ENCODE data around the gene DPP6. TPM values are rescaled to one million over a fixed set of nuclear protein-coding genes. Genes with fewer than 3 reads are reported as not detected.
"Not testable (repeated sequence)": the region's sequence is repeated elsewhere in the genome, so short reads cannot be mapped to it uniquely, and the experiment has no call there.

DPP6 gene
- total RNA-seq, 2 experiments from 2014 or later = not detected

GRCh38 chr7:154150656-154151055 lies 98.5 kb downstream of the DPP6 start:
- H3K4me1 ChIP-seq (ENCODE audit: insufficient read depth, low read length); H3K27me3 ChIP-seq (ENCODE audit: control insufficient read depth in 1 of 2, insufficient read depth in 2 of 2, low read length in 2 of 2); H3K27ac Mint-ChIP-seq; CTCF ChIA-PET; POLR2A ChIA-PET; H3K4me1 Mint-ChIP-seq (ENCODE audit: low read depth); H3K4me3 Mint-ChIP-seq; H3K36me3 Mint-ChIP-seq (ENCODE audit: low read depth); H3K36me3 ChIP-seq (ENCODE audit: insufficient read depth, low read length); H3K27ac ChIP-seq (ENCODE audit: low read depth in 1 of 2, low read length in 2 of 2); intact Hi-C loops (cut with DNase I, micrococcal nuclease); DNase-seq; H3K9me3 ChIP-seq (ENCODE audit: control insufficient read depth in 1 of 2, insufficient read depth in 1 of 2, low read length in 2 of 2); ATAC-seq (ENCODE audit: poor library complexity); H3K4me3 ChIP-seq (ENCODE audit: low read length); H3K27me3 Mint-ChIP-seq; H3K9me3 Mint-ChIP-seq: not testable (repeated sequence)

GRCh38 chr7:154151306-154151705 lies 99.1 kb downstream of the DPP6 start:
- H3K4me3 ChIP-seq (ENCODE audit: low read length); H3K4me1 ChIP-seq (ENCODE audit: insufficient read depth, low read length); H3K27me3 Mint-ChIP-seq; ATAC-seq (ENCODE audit: poor library complexity); H3K4me3 Mint-ChIP-seq; H3K36me3 Mint-ChIP-seq (ENCODE audit: low read depth); H3K36me3 ChIP-seq (ENCODE audit: insufficient read depth, low read length); H3K27ac ChIP-seq (ENCODE audit: low read depth in 1 of 2, low read length in 2 of 2); POLR2A ChIA-PET; DNase-seq; H3K27ac Mint-ChIP-seq; H3K27me3 ChIP-seq (ENCODE audit: control insufficient read depth in 1 of 2, insufficient read depth in 2 of 2, low read length in 2 of 2); intact Hi-C loops (cut with DNase I, micrococcal nuclease); H3K4me1 Mint-ChIP-seq (ENCODE audit: low read depth); CTCF ChIA-PET; H3K9me3 Mint-ChIP-seq: not testable (repeated sequence)
- peaks cover 0 to 11% of the 10 kb centered on the region in 2 experiments for H3K9me3 ChIP-seq (ENCODE audit: control insufficient read depth in 1 of 2, insufficient read depth in 1 of 2, low read length in 2 of 2)

GRCh38 chr7:154155928-154156327 lies 103.7 kb downstream of the DPP6 start:
- POLR2A ChIA-PET; H3K27me3 ChIP-seq (ENCODE audit: control insufficient read depth in 1 of 2, insufficient read depth in 2 of 2, low read length in 2 of 2); H3K27me3 Mint-ChIP-seq; H3K4me3 ChIP-seq (ENCODE audit: low read length); H3K36me3 Mint-ChIP-seq (ENCODE audit: low read depth); intact Hi-C loops (cut with DNase I, micrococcal nuclease); H3K27ac Mint-ChIP-seq; DNase-seq; H3K4me3 Mint-ChIP-seq; H3K36me3 ChIP-seq (ENCODE audit: insufficient read depth, low read length); H3K27ac ChIP-seq (ENCODE audit: low read depth in 1 of 2, low read length in 2 of 2); H3K9me3 Mint-ChIP-seq; H3K4me1 Mint-ChIP-seq (ENCODE audit: low read depth); CTCF ChIA-PET; H3K4me1 ChIP-seq (ENCODE audit: insufficient read depth, low read length); ATAC-seq (ENCODE audit: poor library complexity): not testable (repeated sequence)
- H3K9me3 ChIP-seq (ENCODE audit: control insufficient read depth in 1 of 2, insufficient read depth in 1 of 2, low read length in 2 of 2) = peaks cover 0 to 11% of the 10 kb centered on the region in 2 experiments

GRCh38 chr7:154162921-154163320 lies 110.7 kb downstream of the DPP6 start:
- H3K4me1 Mint-ChIP-seq (ENCODE audit: low read depth); H3K27me3 ChIP-seq (ENCODE audit: control insufficient read depth in 1 of 2, insufficient read depth in 2 of 2, low read length in 2 of 2); ATAC-seq (ENCODE audit: poor library complexity); H3K27ac Mint-ChIP-seq; H3K27ac ChIP-seq (ENCODE audit: low read depth in 1 of 2, low read length in 2 of 2); H3K9me3 ChIP-seq (ENCODE audit: control insufficient read depth in 1 of 2, insufficient read depth in 1 of 2, low read length in 2 of 2); POLR2A ChIA-PET; H3K4me1 ChIP-seq (ENCODE audit: insufficient read depth, low read length); CTCF ChIA-PET; H3K36me3 ChIP-seq (ENCODE audit: insufficient read depth, low read length); H3K36me3 Mint-ChIP-seq (ENCODE audit: low read depth); H3K4me3 ChIP-seq (ENCODE audit: low read length); DNase-seq; intact Hi-C loops (cut with DNase I, micrococcal nuclease); H3K4me3 Mint-ChIP-seq; H3K9me3 Mint-ChIP-seq; H3K27me3 Mint-ChIP-seq: not testable (repeated sequence)

- H3K4me1 ChIP-seq (ENCODE audit: insufficient read depth, low read length); H3K27me3 Mint-ChIP-seq; POLR2A ChIA-PET; H3K4me3 ChIP-seq (ENCODE audit: low read length); H3K36me3 Mint-ChIP-seq (ENCODE audit: low read depth); H3K9me3 ChIP-seq (ENCODE audit: control insufficient read depth in 1 of 2, insufficient read depth in 1 of 2, low read length in 2 of 2); H3K9me3 Mint-ChIP-seq; H3K27ac Mint-ChIP-seq; H3K4me1 Mint-ChIP-seq (ENCODE audit: low read depth); ATAC-seq (ENCODE audit: poor library complexity); H3K27ac ChIP-seq (ENCODE audit: low read depth in 1 of 2, low read length in 2 of 2); intact Hi-C loops (cut with DNase I, micrococcal nuclease); DNase-seq; H3K36me3 ChIP-seq (ENCODE audit: insufficient read depth, low read length); H3K27me3 ChIP-seq (ENCODE audit: control insufficient read depth in 1 of 2, insufficient read depth in 2 of 2, low read length in 2 of 2); H3K4me3 Mint-ChIP-seq; CTCF ChIA-PET: not testable (repeated sequence)
These were observed 111.4 kb downstream of the DPP6 start for GRCh38 chr7:154163642-154164041.

Measured in CD4-positive, alpha-beta T cell (primary cell).